ENCODE measurements around the gene TFAM.

GRCh38 chr10:58359541-58359940 lies 25.7 kb upstream of the TFAM start:
- no peak for TF ChIP-seq CTCF (IDR thresholded peaks at IDR 0.05)
- TF ChIP-seq ZFX (IDR thresholded peaks at IDR 0.05; ENCODE audit: borderline replicate concordance): no peak

Measured in 22Rv1 (cell line).